GM23338 (cell line): ENCODE data around the gene RNF217. TPM values are rescaled to one million over a fixed set of nuclear protein-coding genes. Genes with fewer than 3 reads are reported as not detected.

ENCODE experiments used
- ATAC-seq: fragments of 200-7000 bp; cut with Tn5 transposase; 3 replicates; pipeline ENCODE4 v1.9.1; 2020
- DNase-seq: peaks from one replicate; pipeline ENCODE4 v3.0.0-alpha.2; 2015; ENCODE audit warnings: low spot score
- H2AFZ ChIP-seq: fragments of 200-600 bp; sonication (generic); 2 replicates; pipeline ENCODE4 v1.8.0; 2016; ENCODE audit warnings: antibody characterized with exemption, mild to moderate bottlenecking, moderate library complexity
- H3F3A ChIP-seq: fragments of 200-600 bp; sonication (generic); replicated peaks from 2 replicates; pipeline ENCODE4 v1.8.0; 2017; ENCODE audit warnings: antibody characterized with exemption, mixed run types, low read depth
- H3K27ac ChIP-seq: fragments of 200-600 bp; sonication (generic); 2 replicates; pipeline ENCODE4 v1.6.1; 2016; ENCODE audit warnings: low read depth
- H3K27me3 ChIP-seq: fragments of 200-600 bp; sonication (generic); 2 replicates; pipeline ENCODE4 v1.8.0; 2016; ENCODE audit warnings: mild to moderate bottlenecking, mixed run types, moderate library complexity; ENCODE audit not compliant: insufficient read depth
- H3K36me3 ChIP-seq: fragments of 200-600 bp; sonication (generic); 2 replicates; pipeline ENCODE4 v1.8.0; 2016; ENCODE audit warnings: mild to moderate bottlenecking; ENCODE audit not compliant: insufficient read depth
- H3K4me1 ChIP-seq: fragments of 200-600 bp; sonication (generic); 2 replicates; pipeline ENCODE4 v1.8.0; 2016; ENCODE audit warnings: mild to moderate bottlenecking, moderate library complexity; ENCODE audit not compliant: insufficient read depth
- H3K4me2 ChIP-seq: fragments of 200-600 bp; sonication (generic); 2 replicates; pipeline ENCODE4 v1.7.1; 2017; ENCODE audit warnings: mixed run types
- H3K4me3 ChIP-seq: fragments of 200-600 bp; sonication (generic); 2 replicates; pipeline ENCODE4 v1.6.1; 2016; ENCODE audit warnings: mixed run types
- H3K79me2 ChIP-seq: fragments of 200-600 bp; sonication (generic); replicated peaks from 2 replicates; pipeline ENCODE4 v1.8.0; 2017; ENCODE audit warnings: mild to moderate bottlenecking; ENCODE audit not compliant: insufficient read depth
- H3K9me2 ChIP-seq: fragments of 200-600 bp; sonication (generic); 2 replicates; pipeline ENCODE4 v1.8.0; 2017; ENCODE audit not compliant: insufficient read depth
- H4K20me1 ChIP-seq: fragments of 200-600 bp; sonication (generic); replicated peaks from 2 replicates; pipeline ENCODE4 v1.8.0; 2017; ENCODE audit warnings: mild to moderate bottlenecking; ENCODE audit not compliant: insufficient read depth
- H3K27ac Mint-ChIP-seq: 2 replicates; pipeline ENCODE4 v1.8.0; 2020; ENCODE audit warnings: inconsistent platforms, mild to moderate bottlenecking, moderate library complexity, mixed read lengths
- H3K27me3 Mint-ChIP-seq: 3 replicates; pipeline ENCODE4 v1.8.0; 2022; ENCODE audit warnings: low read depth, mild to moderate bottlenecking, moderate library complexity, mixed read lengths, inconsistent platforms; ENCODE audit not compliant: insufficient read depth, poor library complexity
- H3K36me3 Mint-ChIP-seq: 3 replicates; pipeline ENCODE4 v1.8.0; 2021; ENCODE audit warnings: low read depth, mild to moderate bottlenecking, inconsistent platforms, moderate library complexity, mixed read lengths
- H3K4me1 Mint-ChIP-seq: 3 replicates; pipeline ENCODE4 v1.8.0; 2020; ENCODE audit warnings: mild to moderate bottlenecking, inconsistent platforms, mixed read lengths
- H3K4me3 Mint-ChIP-seq: 3 replicates; pipeline ENCODE4 v1.8.0; 2021; ENCODE audit warnings: moderate library complexity, mild to moderate bottlenecking, inconsistent platforms, mixed read lengths
- H3K9me3 Mint-ChIP-seq: 3 replicates; pipeline ENCODE4 v1.8.0; 2020; ENCODE audit warnings: moderate library complexity, mild to moderate bottlenecking, inconsistent platforms, mixed read lengths
- CREB1 ChIP-seq: fragments of 250-450 bp; sonication (Bioruptor Pico); IDR thresholded peaks from 2 replicates; pipeline ENCODE4 v1.5.0; 2020; ENCODE audit warnings: low read depth, mild to moderate bottlenecking, moderate library complexity
- CTCF ChIP-seq, 2 experiments: fragments of 200-600 bp in 1 of 2; sonication (generic) in 1 of 2; conservative IDR thresholded peaks; 2 replicates each; pipeline versions ENCODE4 v1.5.1 to v1.6.1; 2016 to 2017; ENCODE audit warnings: antibody characterized with exemption in 2 of 2, low read depth in 2 of 2, mild to moderate bottlenecking in 2 of 2, moderate library complexity in 1 of 2
- EZH2 ChIP-seq: fragments of 200-600 bp; sonication (generic); IDR thresholded peaks from one replicate; pipeline ENCODE4 v1.8.0; 2017; ENCODE audit warnings: antibody characterized with exemption, mild to moderate bottlenecking, low read depth; ENCODE audit not compliant: unreplicated experiment
- EZH2phosphoT487 ChIP-seq: fragments of 200-600 bp; sonication (generic); IDR thresholded peaks from one replicate; pipeline ENCODE4 v1.8.1; 2018; ENCODE audit warnings: antibody characterized with exemption; ENCODE audit not compliant: unreplicated experiment
- JUNB ChIP-seq: IDR thresholded peaks from one replicate; pipeline ENCODE4 v1.6.1; 2016; ENCODE audit warnings: antibody characterized with exemption; ENCODE audit not compliant: unreplicated experiment
- NANOG ChIP-seq: IDR thresholded peaks from 2 replicates; pipeline ENCODE4 v1.6.1; 2016; ENCODE audit warnings: antibody characterized with exemption, borderline replicate concordance
- POLR2AphosphoS5 ChIP-seq: IDR thresholded peaks from 2 replicates; pipeline ENCODE4 v1.6.1; 2016; ENCODE audit warnings: antibody characterized with exemption, low read depth
- REST ChIP-seq: IDR thresholded peaks from one replicate; pipeline ENCODE4 v1.6.1; 2018; ENCODE audit warnings: antibody characterized with exemption; ENCODE audit not compliant: unreplicated experiment
- STAT1 ChIP-seq: IDR thresholded peaks from one replicate; pipeline ENCODE4 v1.6.1; 2016; ENCODE audit warnings: antibody characterized with exemption; ENCODE audit not compliant: unreplicated experiment
- ZNF114 ChIP-seq: fragments of 250-450 bp; sonication (Bioruptor Pico); IDR thresholded peaks from 2 replicates; pipeline ENCODE4 v1.5.0; 2020; ENCODE audit warnings: mild to moderate bottlenecking, moderate library complexity
- ZNF331 ChIP-seq: fragments of 250-450 bp; sonication (Bioruptor Pico); IDR thresholded peaks from 2 replicates; pipeline ENCODE4 v1.5.0; 2020; ENCODE audit warnings: low read depth, mild to moderate bottlenecking, moderate library complexity
- polyA plus RNA-seq: library from polyadenylated mRNA; unstranded; fragments of >200 nt; fragmentation: Nextera tagmentation; extraction: Ambion mirVana; gene quantifications from 2 replicates; pipeline ENCODE4 v1.2.1, GENCODE V29; 2016
- total RNA-seq: library from RNA; depleted of rRNA; stranded (reverse); fragments of >200 nt; shearing (Covaris generic); gene quantifications from 2 replicates; pipeline ENCODE4 v1.2.3, GENCODE V29; 2014
- TF ChIP-seq, protein P1 (sequence below): fragments of 250-450 bp; sonication (Bioruptor Pico); IDR thresholded peaks from 2 replicates; pipeline ENCODE4 v1.5.0; 2020; ENCODE audit warnings: mild to moderate bottlenecking, moderate library complexity
- TF ChIP-seq, protein P2 (sequence below): IDR thresholded peaks from 2 replicates; pipeline ENCODE4 v1.6.1; 2016; ENCODE audit warnings: antibody characterized with exemption

RNF217 gene
- total and polyA plus RNA-seq, 2 experiments from 2014 or later = 1.7 to 6.2 TPM

DNA sequence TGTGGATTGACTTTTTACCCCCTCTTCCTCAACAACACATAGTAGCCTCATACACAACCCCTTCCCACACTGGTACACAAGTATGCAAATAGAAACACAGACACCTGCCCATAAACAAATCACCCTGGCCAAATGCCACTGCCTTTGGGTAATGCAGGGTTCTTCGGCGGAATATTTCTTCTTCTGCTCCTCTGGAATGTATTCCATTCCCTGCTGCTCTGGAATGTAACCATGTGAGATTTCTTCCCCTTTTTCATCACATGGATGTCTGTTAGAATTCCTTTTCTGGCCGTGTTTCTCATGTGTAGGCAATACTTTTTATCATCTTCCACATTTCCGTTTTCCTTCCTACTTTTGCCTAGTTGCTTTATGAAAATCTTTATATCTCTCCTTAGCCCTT is 115.2 kb downstream of the RNF217 start:
- Histone ChIP-seq H3K4me3 (no peak overlapping the region), H3K9me2 (no peaks in the 10 kb centered on the region), H3K79me2 (no peaks in the 10 kb centered on the region), H3K27ac (no peak overlapping the region), H3K27me3 (no peaks in the 10 kb centered on the region), H3K36me3 (no peaks in the 10 kb centered on the region), H4K20me1 (no peaks in the 10 kb centered on the region), H3K4me1 (0 out of 2 replicates have a peak, but pooled peaks cover 9% of the 10 kb centered on the region), H3K4me2 (no peak overlapping the region), H3F3A (no peaks in the 10 kb centered on the region), H2AFZ (no peak overlapping the region)
- H3K27ac Mint-ChIP-seq = 0 out of 2 replicates have a peak overlapping the region, but pooled peaks have one; percentile 15
- ATAC-seq (peak; percentile 61), DNase-seq (peak; percentile 51)
- no peaks in the 10 kb centered on the region for H3K9me3 Mint-ChIP-seq
- H3K4me1 Mint-ChIP-seq = peaks cover 12% of the 10 kb centered on the region
- peaks cover 1% of the 10 kb centered on the region for H3K27me3 Mint-ChIP-seq
- TF ChIP-seq, protein P1, sequence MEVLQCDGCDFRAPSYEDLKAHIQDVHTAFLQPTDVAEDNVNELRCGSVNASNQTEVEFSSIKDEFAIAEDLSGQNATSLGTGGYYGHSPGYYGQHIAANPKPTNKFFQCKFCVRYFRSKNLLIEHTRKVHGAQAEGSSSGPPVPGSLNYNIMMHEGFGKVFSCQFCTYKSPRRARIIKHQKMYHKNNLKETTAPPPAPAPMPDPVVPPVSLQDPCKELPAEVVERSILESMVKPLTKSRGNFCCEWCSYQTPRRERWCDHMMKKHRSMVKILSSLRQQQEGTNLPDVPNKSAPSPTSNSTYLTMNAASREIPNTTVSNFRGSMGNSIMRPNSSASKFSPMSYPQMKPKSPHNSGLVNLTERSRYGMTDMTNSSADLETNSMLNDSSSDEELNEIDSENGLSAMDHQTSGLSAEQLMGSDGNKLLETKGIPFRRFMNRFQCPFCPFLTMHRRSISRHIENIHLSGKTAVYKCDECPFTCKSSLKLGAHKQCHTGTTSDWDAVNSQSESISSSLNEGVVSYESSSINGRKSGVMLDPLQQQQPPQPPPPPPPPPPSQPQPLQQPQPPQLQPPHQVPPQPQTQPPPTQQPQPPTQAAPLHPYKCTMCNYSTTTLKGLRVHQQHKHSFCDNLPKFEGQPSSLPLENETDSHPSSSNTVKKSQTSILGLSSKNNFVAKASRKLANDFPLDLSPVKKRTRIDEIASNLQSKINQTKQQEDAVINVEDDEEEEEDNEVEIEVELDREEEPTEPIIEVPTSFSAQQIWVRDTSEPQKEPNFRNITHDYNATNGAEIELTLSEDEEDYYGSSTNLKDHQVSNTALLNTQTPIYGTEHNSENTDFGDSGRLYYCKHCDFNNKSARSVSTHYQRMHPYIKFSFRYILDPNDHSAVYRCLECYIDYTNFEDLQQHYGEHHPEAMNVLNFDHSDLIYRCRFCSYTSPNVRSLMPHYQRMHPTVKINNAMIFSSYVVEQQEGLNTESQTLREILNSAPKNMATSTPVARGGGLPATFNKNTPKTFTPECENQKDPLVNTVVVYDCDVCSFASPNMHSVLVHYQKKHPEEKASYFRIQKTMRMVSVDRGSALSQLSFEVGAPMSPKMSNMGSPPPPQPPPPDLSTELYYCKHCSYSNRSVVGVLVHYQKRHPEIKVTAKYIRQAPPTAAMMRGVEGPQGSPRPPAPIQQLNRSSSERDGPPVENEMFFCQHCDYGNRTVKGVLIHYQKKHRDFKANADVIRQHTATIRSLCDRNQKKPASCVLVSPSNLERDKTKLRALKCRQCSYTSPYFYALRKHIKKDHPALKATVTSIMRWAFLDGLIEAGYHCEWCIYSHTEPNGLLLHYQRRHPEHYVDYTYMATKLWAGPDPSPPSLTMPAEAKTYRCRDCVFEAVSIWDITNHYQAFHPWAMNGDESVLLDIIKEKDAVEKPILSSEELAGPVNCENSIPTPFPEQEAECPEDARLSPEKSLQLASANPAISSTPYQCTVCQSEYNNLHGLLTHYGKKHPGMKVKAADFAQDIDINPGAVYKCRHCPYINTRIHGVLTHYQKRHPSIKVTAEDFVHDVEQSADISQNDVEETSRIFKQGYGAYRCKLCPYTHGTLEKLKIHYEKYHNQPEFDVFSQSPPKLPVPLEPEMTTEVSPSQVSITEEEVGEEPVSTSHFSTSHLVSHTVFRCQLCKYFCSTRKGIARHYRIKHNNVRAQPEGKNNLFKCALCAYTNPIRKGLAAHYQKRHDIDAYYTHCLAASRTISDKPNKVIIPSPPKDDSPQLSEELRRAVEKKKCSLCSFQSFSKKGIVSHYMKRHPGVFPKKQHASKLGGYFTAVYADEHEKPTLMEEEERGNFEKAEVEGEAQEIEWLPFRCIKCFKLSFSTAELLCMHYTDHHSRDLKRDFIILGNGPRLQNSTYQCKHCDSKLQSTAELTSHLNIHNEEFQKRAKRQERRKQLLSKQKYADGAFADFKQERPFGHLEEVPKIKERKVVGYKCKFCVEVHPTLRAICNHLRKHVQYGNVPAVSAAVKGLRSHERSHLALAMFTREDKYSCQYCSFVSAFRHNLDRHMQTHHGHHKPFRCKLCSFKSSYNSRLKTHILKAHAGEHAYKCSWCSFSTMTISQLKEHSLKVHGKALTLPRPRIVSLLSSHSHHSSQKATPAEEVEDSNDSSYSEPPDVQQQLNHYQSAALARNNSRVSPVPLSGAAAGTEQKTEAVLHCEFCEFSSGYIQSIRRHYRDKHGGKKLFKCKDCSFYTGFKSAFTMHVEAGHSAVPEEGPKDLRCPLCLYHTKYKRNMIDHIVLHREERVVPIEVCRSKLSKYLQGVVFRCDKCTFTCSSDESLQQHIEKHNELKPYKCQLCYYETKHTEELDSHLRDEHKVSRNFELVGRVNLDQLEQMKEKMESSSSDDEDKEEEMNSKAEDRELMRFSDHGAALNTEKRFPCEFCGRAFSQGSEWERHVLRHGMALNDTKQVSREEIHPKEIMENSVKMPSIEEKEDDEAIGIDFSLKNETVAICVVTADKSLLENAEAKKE = no peak
- no peak for TF ChIP-seq ZNF331 (CRISPR knock-in tag)
- no peak for TF ChIP-seq ZNF114 (CRISPR knock-in tag)
- TF ChIP-seq STAT1 = no peak
- TF ChIP-seq POLR2AphosphoS5 = no peak
- TF ChIP-seq, protein P2, sequence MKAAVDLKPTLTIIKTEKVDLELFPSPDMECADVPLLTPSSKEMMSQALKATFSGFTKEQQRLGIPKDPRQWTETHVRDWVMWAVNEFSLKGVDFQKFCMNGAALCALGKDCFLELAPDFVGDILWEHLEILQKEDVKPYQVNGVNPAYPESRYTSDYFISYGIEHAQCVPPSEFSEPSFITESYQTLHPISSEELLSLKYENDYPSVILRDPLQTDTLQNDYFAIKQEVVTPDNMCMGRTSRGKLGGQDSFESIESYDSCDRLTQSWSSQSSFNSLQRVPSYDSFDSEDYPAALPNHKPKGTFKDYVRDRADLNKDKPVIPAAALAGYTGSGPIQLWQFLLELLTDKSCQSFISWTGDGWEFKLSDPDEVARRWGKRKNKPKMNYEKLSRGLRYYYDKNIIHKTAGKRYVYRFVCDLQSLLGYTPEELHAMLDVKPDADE = no peak
- no peak for TF ChIP-seq CTCF (conservative IDR thresholded peaks at IDR 0.05; ENCODE audit: low read depth in 2 of 2)
- no peak for TF ChIP-seq JUNB
- no peak for TF ChIP-seq EZH2phosphoT487
- TF ChIP-seq CREB1 (CRISPR knock-in tag) = no peak
- no peak for TF ChIP-seq REST
- no peak for TF ChIP-seq NANOG
- TF ChIP-seq EZH2 = no peak
- H3K36me3 Mint-ChIP-seq = no peaks in the 10 kb centered on the region
- H3K4me3 Mint-ChIP-seq = no peak overlapping the region
